Activated T-cell treated with anti-CD3 and anti-CD28 coated beads for 48 hours (primary cell): ENCODE data around the gene FBXW4.
"Not testable (repeated sequence)": the region's sequence is repeated elsewhere in the genome, so short reads cannot be mapped to it uniquely, and the experiment has no call there.

Experiments
- DNase-seq: peaks from one replicate; pipeline ENCODE4 v3.0.0-alpha.2; 2020; ENCODE audit warnings: low read depth

Gene FBXW4

GRCh38 chr10:101653536-101653935 lies 41.4 kb downstream of the FBXW4 start:
- no peak for DNase-seq

DNA sequence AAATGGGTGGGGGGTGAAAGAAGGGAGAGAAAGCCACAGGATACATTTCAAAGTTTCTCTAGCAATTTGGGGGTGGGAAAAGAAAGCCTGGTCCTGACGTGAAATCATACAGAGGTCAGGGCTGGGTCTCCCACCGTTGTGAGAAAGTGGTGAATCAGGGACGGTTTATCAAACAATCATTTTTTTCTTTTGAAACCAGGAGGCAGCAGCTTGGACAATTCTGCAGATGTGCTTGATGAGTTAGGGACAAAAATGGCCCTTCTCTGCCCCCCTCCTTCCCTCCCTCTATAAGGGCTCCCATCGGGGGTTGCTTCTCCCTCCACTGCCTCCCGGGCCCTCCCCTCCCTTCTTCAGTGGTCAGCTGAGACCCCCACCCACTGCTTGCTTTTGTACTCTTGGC lies 43.6 kb downstream of the FBXW4 start:
- no peak for DNase-seq

DNA sequence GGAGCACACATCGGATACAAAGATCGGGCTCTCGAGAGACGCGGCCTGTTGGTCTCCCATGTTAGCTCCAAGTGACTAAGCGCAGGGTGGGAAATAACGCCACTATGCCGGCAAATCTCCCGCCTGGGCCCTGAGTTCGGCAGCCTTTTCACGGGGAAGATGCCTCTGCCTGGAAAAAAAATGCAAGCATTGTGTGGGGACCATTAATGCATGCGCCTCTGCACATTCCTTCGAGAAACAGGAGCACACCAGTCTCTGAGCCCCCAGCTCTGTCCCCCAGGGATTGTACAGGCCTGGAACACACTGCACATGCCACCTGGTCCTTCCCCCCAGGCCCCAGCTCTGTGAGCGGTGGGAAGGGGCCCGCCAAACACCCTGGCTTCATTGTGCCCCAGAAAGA lies 44.1 kb downstream of the FBXW4 start:
- no peak for DNase-seq

GRCh38 chr10:101649525-101650085 lies 45.4 kb downstream of the FBXW4 start:
- no peak for DNase-seq

GRCh38 chr10:101647255-101647654 lies 47.7 kb downstream of the FBXW4 start:
- no peak for DNase-seq

DNA sequence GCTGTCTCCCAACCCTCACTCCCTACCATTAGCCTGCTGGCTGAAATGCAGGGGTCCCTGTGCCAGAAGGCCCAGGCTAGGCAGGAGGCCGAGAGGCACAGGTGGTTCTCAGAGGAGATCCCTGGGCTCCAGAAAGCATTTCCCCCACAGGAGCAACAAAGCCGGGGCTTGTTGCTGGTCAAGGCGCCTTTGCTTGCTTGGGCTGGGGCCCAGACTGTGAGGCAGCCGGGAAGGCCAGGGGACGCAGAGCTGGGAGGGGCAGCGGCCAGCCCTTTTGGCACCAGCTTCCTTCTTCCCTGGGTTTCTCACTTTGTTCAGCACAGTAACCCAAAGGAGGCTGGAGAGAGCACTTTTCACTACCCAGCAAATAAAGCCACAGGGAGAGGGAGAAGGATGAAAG lies 48.6 kb downstream of the FBXW4 start:
- no peak for DNase-seq

DNA sequence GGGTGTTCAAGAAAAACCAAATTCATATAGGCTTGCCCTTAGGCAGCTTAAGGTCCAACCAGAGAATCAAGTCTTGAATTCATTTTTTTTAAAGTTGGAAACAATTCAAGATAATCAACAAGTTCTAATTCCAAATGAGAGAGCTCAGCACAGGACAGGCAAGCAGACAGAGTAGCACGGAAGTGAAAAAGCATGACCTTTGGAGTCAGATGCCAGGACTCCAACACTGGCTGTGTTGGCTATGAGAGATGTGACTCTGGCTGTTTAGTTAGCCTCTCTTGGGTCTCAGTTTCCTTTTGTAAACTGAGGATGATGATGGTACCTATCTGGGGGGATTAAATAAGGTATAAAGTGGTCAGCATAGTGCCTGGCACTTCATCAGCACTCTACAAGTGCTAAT lies 49.3 kb downstream of the FBXW4 start:
- DNase-seq: no peak

DNA sequence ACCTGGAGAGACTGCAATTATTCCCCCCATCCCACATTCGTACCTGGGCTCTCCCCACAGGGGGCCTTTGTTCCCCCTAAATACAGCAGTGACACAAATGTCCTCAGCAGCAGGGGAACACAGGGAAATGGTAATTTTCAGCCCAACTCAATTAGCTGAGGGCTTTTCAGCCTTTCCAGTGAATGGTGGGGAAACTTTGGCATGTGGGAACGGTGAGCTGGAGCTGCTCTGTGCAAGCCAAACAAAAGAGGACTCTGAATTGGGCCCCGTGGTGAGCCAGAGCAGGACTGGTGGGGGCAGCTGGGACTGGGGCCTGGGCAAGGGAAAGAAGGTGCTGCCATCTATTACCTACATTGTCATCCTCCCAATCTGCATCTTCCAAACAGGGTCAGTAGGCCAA lies 51.0 kb downstream of the FBXW4 start:
- DNase-seq: no peak

DNA sequence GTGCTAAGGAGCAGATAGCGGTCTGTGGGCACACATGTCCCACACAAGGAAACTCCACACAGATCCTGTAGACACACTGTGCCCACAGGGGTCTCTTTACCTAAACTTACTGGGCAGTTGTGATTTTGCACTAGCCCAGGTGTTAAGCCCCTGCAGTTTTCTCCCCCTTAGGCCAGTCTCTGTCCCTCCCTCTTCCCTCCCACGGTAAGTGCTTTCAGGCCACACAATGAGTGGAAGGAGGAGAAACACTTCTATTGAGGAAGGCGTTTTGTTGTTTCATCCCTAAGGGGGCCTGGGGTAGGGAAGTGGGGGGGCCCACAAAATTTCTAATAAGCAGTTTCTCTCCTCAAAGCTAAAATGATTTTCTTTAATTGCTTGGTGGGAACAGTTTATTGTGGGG lies 51.4 kb downstream of the FBXW4 start:
- no peak for DNase-seq

GRCh38 chr10:101639141-101639900 lies 55.6 kb downstream of the FBXW4 start:
- no peak for DNase-seq

GRCh38 chr10:101633510-101633909 lies 61.5 kb downstream of the FBXW4 start:
- not testable (repeated sequence) for DNase-seq

DNA sequence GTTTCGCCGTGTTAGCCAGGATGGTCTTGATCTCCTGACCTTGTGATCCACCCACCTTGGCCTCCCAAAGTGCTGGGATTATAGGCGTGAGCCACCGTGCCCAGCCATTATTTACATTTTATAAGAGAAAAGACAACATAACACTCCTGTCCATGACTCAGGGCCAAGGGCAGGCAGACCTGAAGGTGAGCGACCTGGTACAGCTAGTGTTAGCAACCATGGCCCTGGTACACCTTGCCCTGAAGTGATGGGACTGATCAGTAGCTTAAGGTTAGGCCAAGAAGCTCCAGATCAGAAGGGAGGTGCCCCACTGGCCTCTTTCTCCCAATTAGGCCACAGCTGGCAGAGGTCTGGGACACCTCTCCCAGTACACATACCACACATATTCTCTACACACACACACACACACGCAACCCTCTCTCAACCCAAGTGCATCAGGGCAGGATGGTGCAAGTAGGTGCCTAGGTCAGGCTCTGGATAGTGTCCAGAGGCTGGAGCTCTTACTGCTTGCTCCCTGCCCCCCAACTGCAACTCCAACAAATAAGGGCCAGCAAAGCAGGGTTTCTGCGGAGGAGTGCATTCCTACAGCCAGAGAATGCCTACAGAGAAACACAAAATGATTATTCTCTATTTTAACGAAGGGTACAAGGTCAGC lies 63.0 kb downstream of the FBXW4 start:
- no peak for DNase-seq

GRCh38 chr10:101630633-101630920 lies 64.4 kb downstream of the FBXW4 start:
- DNase-seq: no peak

DNA sequence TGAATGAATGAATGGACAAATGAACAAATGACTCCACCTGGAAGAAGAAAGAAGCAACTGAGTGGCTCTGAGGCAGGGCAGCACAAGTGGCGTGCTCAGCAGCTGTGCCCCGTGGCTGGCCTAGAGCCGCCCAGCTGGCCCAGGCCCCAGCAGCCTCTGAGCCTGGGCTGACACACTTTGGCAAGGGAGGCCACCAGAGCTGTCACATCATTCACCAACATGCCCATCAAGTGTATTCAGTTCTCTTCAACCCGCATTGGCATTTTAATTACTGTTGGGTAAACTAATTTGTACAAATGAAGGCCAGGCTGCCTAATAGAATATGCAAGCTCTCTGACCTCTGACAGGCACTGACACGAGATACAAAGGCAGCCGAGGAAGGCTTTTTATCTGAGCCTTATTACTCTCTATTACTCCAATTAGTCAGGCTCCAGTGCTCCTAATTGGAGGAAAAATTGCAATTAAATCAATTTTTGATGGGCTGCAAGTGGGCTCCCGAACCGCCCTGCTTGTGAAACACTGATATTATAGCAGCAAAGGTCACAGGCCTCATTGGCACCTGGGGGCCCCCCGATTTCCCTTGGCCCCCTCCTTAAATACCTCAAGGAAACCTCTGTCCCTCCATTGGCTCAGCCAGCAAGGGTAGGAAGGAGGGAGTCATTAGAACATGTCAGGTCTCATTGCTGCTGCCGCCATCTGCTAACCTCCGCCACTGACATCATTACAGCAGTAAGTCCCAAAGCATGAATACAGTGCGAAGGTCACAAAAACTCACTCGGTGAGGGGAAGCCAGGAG lies 64.9 kb downstream of the FBXW4 start:
- DNase-seq: no peak

GRCh38 chr10:101625821-101626412 lies 69.1 kb downstream of the FBXW4 start:
- no peak for DNase-seq

DNA sequence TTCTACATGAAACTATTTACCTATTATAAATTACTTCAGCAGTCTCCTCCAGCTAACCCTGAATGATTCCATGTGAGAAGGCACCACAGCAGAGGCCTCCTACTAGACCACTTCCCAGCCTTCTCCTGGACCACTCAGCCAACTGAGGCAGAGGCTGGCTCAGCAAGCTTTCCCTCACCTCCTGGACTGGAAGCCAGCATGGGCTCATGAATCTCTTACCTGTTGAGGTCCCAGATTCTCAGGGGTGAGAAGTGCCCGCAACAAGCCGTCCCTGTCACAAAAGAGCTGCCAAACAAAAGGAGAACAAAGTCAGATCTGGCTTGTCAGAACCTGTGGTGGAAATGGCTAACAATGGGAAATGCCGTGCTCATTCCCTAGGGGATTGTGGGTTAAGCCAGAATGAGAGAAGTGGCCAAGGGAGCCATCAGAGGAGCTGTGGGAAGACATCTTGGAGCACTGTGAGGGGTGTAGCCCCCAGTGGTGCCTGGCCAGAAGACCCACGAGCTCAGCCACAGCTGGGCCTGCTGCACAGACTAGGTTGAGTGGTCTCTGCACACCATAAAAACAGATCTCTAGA lies 70.4 kb downstream of the FBXW4 start:
- no peak for DNase-seq

DNA sequence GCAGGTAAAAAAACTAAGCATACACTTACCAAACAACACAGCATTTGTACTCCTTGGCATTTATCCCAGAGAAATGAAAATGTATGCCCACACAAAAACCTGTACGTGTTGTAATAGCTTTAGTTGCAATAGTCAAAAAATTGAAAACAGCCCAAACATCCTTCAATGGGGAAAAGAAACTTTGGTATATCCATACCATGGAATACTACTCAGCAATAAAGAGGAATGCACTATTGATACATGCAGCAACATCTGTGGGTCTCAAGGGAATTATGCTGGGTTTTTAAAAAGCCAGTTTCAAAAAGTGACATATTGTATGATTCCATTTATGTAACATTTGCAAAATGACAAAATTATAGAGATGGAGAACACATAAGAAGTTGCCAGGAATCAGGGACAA lies 71.4 kb downstream of the FBXW4 start:
- DNase-seq: no peak

DNA sequence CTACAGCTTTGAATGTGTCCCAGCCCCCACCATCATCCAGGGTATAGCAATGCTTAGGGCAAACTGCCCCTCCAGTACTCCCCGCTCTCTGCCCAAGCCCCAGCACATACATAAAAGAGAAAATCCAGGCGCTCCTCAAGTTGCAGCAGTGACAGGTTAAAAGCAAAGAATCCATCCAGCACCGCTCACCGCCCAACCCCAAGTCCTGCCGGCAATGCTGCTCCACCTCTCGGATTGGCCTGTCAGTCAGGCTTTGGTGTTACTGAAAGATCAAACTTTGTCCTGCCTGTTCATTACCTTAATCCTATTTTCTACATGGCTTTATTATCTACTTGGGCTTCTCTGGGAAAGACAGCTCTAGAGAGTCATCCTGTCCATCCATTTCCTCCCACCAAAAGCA lies 75.0 kb downstream of the FBXW4 start:
- no peak for DNase-seq

DNA sequence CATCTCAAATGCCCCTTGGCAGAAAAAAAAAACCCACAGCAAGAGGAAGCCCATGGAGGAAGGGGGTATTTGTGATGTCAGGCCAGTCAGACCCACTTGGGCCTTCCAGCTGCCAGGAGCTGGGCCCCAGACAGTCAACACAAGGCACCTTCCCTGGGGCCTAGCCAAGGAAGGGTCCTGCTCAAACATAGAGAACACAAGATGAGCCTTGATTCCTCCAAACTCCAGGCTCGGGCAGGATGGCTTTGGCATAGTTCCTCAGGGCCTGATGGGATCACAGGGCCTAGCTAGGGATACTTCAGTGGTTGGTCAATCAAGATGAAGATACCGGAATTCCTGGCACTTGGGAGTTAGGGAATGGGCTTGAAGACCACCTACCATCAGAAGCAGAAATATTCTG lies 76.1 kb downstream of the FBXW4 start:
- no peak for DNase-seq

- no peak for DNase-seq
These were observed 77.0 kb downstream of the FBXW4 start for GRCh38 chr10:101617824-101618568.

GRCh38 chr10:101617102-101617823 lies 77.7 kb downstream of the FBXW4 start:
- no peak for DNase-seq
